GM12892 (cell line): ENCODE measurements around the gene RSF1.
"Not testable (repeated sequence)": the region's sequence is repeated elsewhere in the genome, so short reads cannot be mapped to it uniquely, and the experiment has no call there.

ENCODE experiments used
- DNase-seq: peaks from one replicate; pipeline ENCODE4 v3.0.0; 2011; ENCODE audit not compliant: insufficient read length
- FAIRE-seq: peaks from 2 replicates; lab custom pipeline; 2011; peaks lifted over from hg19 to GRCh38; lab: Jason Lieb, UNC
- POLR2A ChIP-seq: IDR thresholded peaks from 2 replicates; pipeline ENCODE4 v1.6.1; 2011; ENCODE audit warnings: low read depth, low read length, control low read depth
- POLR2AphosphoS5 ChIP-seq: IDR thresholded peaks from 2 replicates; pipeline ENCODE4 v1.6.1; 2011; ENCODE audit warnings: low read depth, low read length, control low read depth
- TAF1 ChIP-seq: IDR thresholded peaks from 2 replicates; pipeline ENCODE4 v1.6.1; 2011; ENCODE audit warnings: low read depth, mild to moderate bottlenecking, control low read depth, low read length, borderline replicate concordance

The RSF1 gene

DNA sequence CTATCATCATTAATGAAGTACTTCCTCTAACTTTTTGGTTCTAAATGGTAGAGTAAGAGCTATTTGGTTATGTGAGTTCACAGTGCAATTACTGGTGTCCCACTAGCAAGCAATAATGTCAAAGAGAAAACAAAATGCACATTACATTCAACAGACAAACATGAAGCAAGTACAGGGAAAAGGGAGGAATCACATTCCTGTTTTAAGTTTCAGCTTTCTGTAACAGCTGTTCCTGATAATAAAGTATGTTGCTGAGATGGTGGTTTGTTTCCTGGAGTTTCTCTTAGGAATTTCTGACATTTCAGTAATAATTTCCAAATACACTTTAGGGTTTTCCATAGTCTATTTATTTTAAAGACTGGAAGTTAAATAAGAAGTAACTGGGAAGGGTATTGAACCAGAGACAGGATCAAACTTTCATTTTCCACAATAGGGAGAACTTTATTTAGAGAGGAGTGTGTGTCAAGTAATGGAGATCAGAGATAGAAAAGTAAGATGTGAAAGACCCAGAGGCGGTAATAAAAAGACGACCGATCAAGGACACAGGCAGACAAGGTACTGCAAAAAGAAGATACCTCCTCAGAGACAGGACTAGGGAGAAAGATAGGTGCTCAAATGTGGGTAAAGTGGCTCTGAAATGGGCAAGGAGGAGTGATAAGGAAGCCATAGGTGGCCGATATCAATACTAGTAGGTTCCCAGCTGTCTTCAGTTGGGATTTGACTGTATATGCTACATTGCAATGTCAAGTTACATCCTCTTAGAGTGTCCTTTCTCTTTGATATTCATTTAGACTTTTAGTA, 162.1 kb downstream of the RSF1 start:
- TF ChIP-seq POLR2A (no peak), TAF1 (no peak), POLR2AphosphoS5 (no peak)
- FAIRE-seq: no peak
- no peak for DNase-seq

DNA sequence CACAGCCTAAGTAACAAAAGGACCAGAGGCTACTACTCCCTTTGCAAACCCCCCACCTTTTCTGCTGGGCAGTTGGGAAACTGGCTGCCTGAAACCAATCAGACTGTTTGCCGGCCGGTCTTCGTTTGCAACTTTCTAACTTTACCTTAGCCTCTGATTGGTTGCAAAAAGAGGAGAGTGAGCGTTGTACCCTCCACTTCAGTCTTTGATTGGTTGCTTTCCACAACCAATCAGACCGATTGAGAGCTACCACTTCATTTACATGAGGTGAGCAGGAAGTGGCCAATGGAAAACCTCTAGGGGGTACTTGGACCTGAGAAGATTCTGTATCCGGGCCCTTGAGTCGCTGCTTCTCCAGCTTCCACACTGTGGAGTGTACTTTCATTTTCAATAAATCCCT, 164.2 kb downstream of the RSF1 start:
- FAIRE-seq (no peak), DNase-seq (no peak)
- no peak for TF ChIP-seq TAF1
- no peak for TF ChIP-seq POLR2AphosphoS5
- no peak for TF ChIP-seq POLR2A

DNA sequence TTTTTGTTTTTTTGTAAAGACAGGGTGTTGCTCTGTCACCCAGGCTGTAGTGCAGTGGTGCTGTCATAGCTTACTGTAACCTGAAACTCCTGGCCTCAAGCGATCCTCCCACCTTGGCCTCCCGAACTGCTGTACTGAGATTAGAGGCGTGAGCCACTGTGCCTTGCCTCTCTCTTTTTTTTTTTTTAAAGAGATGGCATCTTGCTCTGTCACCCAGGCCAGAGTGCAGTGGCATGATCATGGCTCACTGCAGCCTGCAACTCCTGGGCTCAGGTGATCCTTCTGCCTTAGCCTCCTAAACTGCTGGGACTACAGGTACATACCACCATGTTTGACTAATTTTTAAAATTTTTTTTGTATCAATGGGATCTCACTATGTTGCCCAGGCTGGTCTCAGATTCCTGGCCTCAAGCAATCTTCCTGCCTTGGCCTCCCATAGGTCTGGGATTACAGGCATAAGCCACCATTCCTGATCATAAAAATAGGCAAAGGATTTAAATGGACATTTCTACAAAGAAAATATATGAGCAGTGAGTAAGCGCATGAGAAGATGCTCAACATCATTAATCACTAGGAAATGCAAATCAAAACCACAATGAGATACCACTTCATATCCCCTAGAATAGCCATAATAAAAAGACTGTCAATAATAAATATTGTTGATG, 165.6 kb downstream of the RSF1 start:
- TF ChIP-seq TAF1 (no peak), POLR2AphosphoS5 (no peak), POLR2A (no peak)
- FAIRE-seq (no peak), DNase-seq (no peak)

DNA sequence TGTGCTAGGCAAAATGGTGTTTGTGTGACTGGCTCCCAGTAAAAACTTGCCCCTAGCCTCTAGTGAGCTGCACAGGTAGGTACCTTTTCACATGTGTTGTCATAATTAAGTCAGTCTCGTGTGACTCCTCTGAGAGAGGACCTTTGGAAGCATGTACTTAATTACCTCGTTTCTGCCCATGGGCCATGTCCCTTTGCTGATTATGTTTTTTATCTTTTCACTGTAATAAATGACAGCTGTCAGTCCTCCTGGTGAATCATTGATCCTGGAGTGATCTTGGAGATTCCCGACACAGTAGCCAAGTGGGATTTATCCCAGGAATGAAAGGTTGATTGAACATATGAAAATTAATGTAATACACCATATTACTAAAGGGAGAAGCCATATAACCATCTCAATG, 170.4 kb downstream of the RSF1 start:
- FAIRE-seq: no peak

DNA sequence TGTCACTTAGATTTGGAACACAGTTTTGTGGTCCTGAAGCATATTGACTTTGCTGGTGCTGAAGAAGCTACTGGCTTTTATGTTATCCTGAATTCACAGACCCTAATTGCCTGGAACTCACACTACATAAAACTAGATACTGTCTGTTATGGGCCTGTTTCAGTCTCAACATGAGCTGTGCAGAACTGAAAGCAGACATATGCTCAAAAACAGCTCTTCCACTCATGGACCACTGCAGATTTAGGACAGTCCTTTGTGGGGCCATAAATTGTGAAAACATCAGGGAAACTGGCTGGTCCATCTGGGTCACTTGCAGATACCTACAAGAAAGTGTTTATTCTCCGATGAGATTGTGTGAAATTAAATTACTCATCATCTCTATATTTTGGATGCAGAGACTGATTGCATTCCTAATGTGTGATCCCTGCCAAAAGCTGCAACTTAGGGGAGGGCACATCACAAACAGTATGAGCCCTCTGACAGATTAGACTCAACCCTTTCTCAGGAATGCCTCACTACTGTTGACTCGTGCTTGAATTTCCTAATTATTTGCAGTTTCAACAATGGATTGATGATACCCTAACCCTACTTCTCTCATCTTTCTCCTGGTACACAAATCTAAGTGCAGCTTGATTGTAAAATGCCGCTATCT, 172.7 kb downstream of the RSF1 start:
- no peak for TF ChIP-seq POLR2AphosphoS5
- no peak for TF ChIP-seq POLR2A
- no peak for TF ChIP-seq TAF1
- DNase-seq (no peak), FAIRE-seq (no peak)

More for the DNA sequence above, 170.4 kb downstream of the RSF1 start:
- no peak for TF ChIP-seq POLR2AphosphoS5
- no peak for TF ChIP-seq POLR2A
- no peak for TF ChIP-seq TAF1
- no peak for DNase-seq

DNA sequence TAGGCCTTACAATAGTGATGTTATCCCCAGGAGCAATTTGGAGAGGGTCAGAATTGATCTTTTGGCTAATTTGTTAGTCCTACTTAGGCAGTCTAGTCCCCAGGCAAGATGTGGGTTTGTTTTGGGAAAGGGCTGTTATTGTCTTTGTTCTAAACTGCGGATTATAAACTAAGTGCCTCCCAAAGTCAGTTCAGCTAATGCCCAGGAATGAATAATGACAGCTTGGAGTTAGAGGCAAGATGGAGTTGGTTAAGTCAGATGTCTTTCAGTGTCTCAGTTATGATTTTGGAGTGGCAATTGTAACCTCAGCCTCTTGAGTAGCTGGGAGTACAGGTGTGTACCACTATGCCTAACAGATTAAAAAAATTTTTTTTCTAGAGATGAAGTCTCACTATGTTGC, 175.6 kb downstream of the RSF1 start:
- DNase-seq (no peak), FAIRE-seq (no peak)
- TF ChIP-seq POLR2AphosphoS5 (no peak), TAF1 (no peak), POLR2A (no peak)

DNA sequence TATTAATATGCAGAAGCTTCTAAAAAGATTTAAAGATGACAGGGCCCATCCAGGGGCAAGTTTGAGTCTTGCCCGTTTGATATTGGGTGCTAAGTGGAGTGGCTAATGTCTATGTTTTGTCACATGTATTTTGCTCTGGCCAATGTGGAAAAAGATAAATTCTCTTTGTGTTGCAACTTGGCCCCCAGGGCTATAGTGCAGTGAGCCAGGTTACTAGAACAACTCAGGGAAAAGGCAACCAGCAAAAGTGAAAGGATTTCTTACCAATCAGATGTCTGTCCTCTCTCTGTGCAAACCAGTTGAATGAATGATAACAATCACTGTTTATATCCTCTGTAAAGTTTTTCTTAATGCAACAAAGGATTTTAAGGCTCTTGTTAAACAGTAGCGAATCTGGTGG, 178.3 kb downstream of the RSF1 start:
- FAIRE-seq: no peak
- no peak for TF ChIP-seq POLR2A
- no peak for TF ChIP-seq TAF1
- no peak for TF ChIP-seq POLR2AphosphoS5
- DNase-seq: no peak

DNA sequence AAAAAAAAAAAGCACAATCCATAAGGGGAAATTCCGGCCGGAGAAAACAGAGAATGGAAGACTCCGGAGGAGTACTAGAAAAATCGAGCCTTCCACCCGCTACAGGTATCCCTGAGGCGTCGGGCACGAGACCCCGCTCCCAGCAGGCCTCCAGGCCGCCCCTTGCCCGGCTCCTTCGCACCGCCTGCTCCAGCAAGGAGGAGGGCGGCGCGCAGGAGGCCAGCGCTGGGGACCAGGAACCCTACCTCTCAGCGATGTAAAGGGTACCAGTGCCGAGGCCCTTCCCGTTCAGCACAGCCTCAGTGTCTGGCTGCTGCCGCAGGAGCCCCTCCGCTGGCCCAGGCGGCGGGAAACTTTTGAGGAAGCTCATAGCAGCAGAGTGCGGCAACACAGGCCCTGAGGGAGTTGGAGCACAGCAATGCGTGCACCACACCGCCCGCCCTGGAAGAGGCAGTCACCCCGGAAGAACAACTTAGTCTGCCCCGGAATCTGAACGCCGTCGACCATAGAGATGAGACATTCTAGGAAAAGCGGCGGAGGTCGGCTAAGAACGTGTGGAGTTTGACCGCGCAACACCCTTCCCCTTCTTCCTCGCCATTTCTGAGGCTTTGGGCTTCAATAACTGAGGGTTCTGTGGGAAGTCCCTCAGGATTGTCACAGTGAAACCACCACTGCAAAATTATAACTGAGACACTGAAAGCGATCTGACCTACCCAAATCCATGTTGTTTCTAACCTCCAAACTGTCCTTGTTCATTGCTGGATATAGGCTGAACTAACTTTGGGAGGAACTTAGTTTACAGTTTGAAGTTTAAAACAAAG, 183.0 kb downstream of the RSF1 start, which contains the start of gene CLNS1A:
Gene CLNS1A, minus strand, starts transcription at position 450 of the 821 bp plus-strand sequence. Its CDS starts 80 bp downstream, at position 370.
- FAIRE-seq: peak; percentile 92
- TF ChIP-seq TAF1 (peak; percentile 97), POLR2AphosphoS5 (peak; percentile 91), POLR2A (peak; percentile 91)
- peak; percentile 59 for DNase-seq

DNA sequence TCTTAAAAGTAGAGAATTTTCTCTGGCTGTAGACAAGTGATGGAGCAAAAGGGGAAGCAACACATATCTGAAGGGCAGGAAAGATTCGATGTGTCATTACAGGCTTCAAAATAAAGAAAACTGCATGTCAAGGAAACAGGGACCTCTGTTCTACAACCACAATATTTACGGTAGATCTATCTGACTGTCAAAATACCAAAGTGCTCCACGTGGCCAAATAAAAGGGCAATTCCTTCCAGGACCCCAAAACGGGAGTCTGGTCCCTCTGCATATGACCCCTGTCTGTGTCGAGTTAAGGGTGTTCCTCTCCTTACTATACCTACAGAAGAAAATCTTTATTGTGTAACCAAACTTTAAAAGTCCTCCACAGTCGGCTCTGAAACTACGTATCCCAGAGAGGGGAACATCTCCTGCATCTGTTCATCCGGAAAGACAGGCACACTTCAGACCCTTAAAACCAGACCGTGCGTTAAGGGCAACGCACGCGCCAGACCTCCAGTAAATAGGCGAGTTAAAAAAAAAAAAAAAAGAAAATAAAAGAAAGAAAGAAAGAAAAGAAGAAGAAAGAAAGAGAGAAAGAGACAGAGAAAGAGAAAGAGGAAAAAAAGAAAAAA, 183.7 kb downstream of the RSF1 start:
- no peak for FAIRE-seq
- DNase-seq: no peak
- TF ChIP-seq TAF1 (no peak), POLR2AphosphoS5 (no peak), POLR2A (no peak)

DNA sequence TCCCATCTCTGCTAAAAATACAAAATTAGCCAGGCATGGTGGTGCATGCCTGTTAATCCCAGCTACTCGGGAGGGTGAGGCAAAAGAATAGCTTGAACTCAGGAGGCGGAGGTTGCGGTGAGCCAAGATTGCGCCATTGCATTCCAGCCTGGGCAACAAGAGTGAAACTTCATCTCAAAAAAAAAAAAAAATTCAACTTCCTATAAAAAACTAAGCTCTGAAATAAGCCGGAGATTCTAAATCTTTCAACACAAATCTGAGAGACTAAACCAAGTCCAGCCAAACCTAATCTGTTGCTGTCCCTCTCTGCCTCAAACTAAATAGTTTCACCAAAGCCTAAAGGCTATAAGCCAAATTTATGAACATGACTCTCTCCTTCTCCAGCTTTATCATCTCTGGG, 186.6 kb downstream of the RSF1 start:
- DNase-seq, FAIRE-seq: not testable (repeated sequence)
